ENCODE measurements around the gene POU6F2. TPM values are rescaled to one million over a fixed set of nuclear protein-coding genes. Genes with fewer than 3 reads are reported as not detected.
A peak's percentile ranks its signal among the peaks of the same experiment; 100 is the strongest.

POU6F2 gene
- total RNA-seq, 1 donor from 2014 or later, result 0.04 TPM

DNA sequence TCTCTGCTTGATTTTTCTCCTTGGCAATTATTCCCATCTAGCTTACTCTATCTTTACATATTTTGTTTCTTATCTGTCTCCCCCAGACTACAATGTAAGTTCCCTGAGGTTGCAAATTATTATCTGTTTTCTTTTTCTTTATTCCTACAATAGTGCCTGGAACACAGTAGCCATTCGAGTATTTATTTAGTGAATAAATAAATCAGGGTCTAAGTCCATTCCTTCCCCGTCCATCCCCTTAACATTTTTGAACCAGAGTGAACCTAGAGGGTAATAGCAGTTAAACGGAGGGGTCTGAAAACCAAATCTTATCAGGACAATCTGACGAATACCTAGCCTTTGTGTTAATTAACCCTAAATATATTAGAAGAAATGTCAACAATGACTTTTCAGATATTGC is 335.7 kb downstream of the POU6F2 start:
- DNase-seq (ENCODE audit: low read depth), result no peak
- H3K27me3 ChIP-seq (ENCODE audit: control insufficient read depth, insufficient read depth, low read length), result peaks cover 3% of the 10 kb centered on the region
- H3K4me3 ChIP-seq (ENCODE audit: low read depth, low read length), result no peak overlapping the region
- H3K36me3 ChIP-seq (ENCODE audit: control insufficient read depth, insufficient read depth, low read length), result no peaks in the 10 kb centered on the region
- TF ChIP-seq, protein P1, sequence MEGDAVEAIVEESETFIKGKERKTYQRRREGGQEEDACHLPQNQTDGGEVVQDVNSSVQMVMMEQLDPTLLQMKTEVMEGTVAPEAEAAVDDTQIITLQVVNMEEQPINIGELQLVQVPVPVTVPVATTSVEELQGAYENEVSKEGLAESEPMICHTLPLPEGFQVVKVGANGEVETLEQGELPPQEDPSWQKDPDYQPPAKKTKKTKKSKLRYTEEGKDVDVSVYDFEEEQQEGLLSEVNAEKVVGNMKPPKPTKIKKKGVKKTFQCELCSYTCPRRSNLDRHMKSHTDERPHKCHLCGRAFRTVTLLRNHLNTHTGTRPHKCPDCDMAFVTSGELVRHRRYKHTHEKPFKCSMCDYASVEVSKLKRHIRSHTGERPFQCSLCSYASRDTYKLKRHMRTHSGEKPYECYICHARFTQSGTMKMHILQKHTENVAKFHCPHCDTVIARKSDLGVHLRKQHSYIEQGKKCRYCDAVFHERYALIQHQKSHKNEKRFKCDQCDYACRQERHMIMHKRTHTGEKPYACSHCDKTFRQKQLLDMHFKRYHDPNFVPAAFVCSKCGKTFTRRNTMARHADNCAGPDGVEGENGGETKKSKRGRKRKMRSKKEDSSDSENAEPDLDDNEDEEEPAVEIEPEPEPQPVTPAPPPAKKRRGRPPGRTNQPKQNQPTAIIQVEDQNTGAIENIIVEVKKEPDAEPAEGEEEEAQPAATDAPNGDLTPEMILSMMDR (IDR thresholded peaks at IDR 0.05; ENCODE audit: insufficient read depth, low read length, poor library complexity, severe bottlenecking), result no peak

DNA sequence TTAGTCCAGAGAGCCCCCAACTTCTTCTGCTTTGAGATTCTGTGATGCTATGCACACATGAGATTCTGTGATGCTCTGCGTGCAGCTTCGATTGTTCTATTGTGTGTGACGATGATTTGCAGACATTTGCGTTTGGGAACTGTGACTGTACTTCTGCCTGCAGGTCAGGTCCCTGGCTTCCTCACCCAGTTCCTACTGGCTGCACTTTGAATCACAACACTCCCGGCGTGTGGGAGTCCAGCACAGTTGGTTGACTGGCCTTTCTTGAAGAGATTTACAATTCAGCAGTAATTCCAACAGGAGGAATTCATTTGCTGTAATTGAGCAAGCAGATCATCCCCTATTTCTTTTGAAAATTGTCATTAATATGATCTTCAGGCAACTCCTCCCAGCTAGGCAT is 336.3 kb downstream of the POU6F2 start:
- Histone ChIP-seq H3K36me3 (ENCODE audit: control insufficient read depth, insufficient read depth, low read length) (no peaks in the 10 kb centered on the region), H3K4me3 (ENCODE audit: low read depth, low read length) (no peak overlapping the region), H3K27me3 (ENCODE audit: control insufficient read depth, insufficient read depth, low read length) (peaks cover 3% of the 10 kb centered on the region)
- TF ChIP-seq, protein P1 (IDR thresholded peaks at IDR 0.05; ENCODE audit: insufficient read depth, low read length, poor library complexity, severe bottlenecking), result no peak
- DNase-seq (ENCODE audit: low read depth), result peak; percentile 34

DNA sequence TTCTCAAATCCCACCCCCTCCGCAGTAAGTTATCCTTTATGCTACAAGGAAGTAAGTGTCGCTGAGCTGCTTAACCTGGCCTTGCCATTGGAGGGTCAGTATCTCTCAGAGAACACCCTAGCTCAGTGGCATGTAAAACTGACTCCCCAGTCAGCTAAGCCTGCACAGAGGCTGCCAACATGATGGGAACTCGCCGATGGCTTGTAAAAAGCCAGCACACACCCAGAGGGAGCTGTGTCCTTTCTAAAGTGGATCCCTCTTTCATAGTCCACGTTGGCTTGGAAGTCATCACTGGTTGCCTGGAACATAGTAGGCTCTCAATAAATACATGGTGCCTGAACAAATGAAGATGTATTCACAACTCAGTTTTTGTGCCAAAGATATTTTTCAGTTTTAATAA is 339.4 kb downstream of the POU6F2 start:
- TF ChIP-seq, protein P1 (IDR thresholded peaks at IDR 0.05; ENCODE audit: insufficient read depth, low read length, poor library complexity, severe bottlenecking), result no peak
- Histone ChIP-seq H3K4me3 (ENCODE audit: low read depth, low read length) (no peak overlapping the region), H3K27me3 (ENCODE audit: control insufficient read depth, insufficient read depth, low read length) (no peaks in the 10 kb centered on the region), H3K36me3 (ENCODE audit: control insufficient read depth, insufficient read depth, low read length) (no peaks in the 10 kb centered on the region)
- no peak for DNase-seq (ENCODE audit: low read depth)

DNA sequence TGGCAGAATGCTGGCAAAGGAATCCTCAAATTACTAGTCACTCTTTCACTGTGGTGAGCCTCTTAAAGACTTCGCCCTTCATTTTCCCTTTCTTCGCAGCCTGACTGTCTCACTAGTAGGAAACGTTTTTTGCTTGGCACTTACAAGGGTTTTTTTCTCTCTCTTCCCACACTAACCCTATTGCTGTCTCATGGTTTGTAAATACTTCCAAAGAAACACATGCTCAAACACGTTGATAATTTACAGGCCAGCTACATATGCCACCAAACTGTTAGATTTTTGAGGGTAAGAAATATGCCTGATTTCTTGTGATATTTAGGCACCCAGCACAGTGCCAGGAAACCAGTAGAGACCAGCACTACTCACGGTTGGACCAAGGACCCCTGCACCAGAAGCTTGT is 340.2 kb downstream of the POU6F2 start:
- no peaks in the 10 kb centered on the region for H3K36me3 ChIP-seq (ENCODE audit: control insufficient read depth, insufficient read depth, low read length)
- H3K27me3 ChIP-seq (ENCODE audit: control insufficient read depth, insufficient read depth, low read length), result no peaks in the 10 kb centered on the region

DNA sequence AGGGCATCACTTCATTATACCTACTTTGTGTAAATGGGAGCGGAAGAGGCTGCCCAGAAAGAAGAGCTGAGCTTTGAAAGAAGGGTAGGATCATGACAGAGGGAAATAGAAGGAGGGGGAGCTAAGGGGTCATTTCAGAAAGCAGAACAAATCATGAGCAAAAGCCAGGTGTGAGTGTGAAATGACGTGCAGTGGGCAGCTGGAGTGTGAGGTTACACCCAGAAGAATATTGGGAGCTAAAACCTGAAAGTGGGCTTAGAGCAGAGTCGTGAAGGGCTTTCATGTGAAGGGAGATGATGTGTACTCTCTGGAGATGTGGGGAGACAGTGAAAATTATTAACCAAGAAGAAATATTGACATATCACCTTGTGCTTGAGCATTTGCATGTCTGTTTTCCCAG is 343.5 kb downstream of the POU6F2 start:
- TF ChIP-seq, protein P1 (IDR thresholded peaks at IDR 0.05; ENCODE audit: insufficient read depth, low read length, poor library complexity, severe bottlenecking), result no peak
- Histone ChIP-seq H3K27me3 (ENCODE audit: control insufficient read depth, insufficient read depth, low read length) (no peaks in the 10 kb centered on the region), H3K36me3 (ENCODE audit: control insufficient read depth, insufficient read depth, low read length) (no peaks in the 10 kb centered on the region), H3K4me3 (ENCODE audit: low read depth, low read length) (no peak overlapping the region)
- no peak for DNase-seq (ENCODE audit: low read depth)

More for the DNA sequence above, 340.2 kb downstream of the POU6F2 start:
- TF ChIP-seq, protein P1 (IDR thresholded peaks at IDR 0.05; ENCODE audit: insufficient read depth, low read length, poor library complexity, severe bottlenecking), result no peak
- no peak overlapping the region for H3K4me3 ChIP-seq (ENCODE audit: low read depth, low read length)
- DNase-seq (ENCODE audit: low read depth), result no peak

DNA sequence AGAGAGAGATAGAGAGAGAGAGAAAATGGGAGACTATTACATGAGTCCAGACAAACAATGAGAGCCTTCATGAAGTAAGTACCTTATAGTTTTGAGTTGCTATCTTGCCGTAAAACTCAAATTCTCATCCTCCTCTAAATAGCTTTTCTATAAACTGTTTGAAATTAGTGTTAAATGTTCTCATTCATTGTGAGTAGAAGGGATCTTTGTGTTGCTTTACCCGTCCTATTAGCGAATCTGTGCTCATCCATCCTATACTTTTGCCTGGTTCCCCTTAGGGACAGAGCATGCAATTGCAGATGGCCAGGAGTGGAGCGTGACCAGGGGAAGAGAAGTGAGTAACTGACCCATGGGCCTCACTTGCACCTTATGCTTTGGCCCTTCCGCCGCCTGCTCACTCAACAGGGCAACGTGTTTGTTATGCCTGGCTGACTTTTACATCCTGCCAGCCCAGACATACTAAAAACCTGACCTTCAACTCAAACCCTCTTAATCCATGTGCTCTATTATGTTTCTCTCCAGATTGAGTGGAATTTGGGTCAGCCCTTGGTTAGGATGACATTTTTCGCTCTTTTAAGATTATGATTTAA is 344.3 kb downstream of the POU6F2 start:
- Histone ChIP-seq H3K27me3 (ENCODE audit: control insufficient read depth, insufficient read depth, low read length) (no peaks in the 10 kb centered on the region), H3K36me3 (ENCODE audit: control insufficient read depth, insufficient read depth, low read length) (no peaks in the 10 kb centered on the region), H3K4me3 (ENCODE audit: low read depth, low read length) (no peak overlapping the region)
- TF ChIP-seq, protein P1 (IDR thresholded peaks at IDR 0.05; ENCODE audit: insufficient read depth, low read length, poor library complexity, severe bottlenecking), result no peak
- DNase-seq (ENCODE audit: low read depth), result no peak
